HUES64 (cell line): ENCODE data around the gene KCNH1.

Source experiments
- H3K27ac ChIP-seq: 2 replicates; pipeline ENCODE4 v1.7.0; 2013; ENCODE audit warnings: low read depth, low read length, inconsistent platforms
- H3K27me3 ChIP-seq: 2 replicates; pipeline ENCODE4 v1.6.1; 2013; ENCODE audit warnings: mild to moderate bottlenecking, low read length; ENCODE audit not compliant: insufficient read depth
- H3K36me3 ChIP-seq: 2 replicates; pipeline ENCODE4 v1.6.1; 2013; ENCODE audit warnings: mild to moderate bottlenecking, low read length; ENCODE audit not compliant: insufficient read depth
- H3K4me1 ChIP-seq: 2 replicates; pipeline ENCODE4 v1.6.1; 2013; ENCODE audit warnings: mild to moderate bottlenecking, low read length, moderate library complexity; ENCODE audit not compliant: insufficient read depth
- H3K4me3 ChIP-seq: 2 replicates; pipeline ENCODE4 v1.5.1; 2013; ENCODE audit warnings: mild to moderate bottlenecking, low read length, moderate library complexity
- H3K9ac ChIP-seq: 2 replicates; pipeline ENCODE4 v1.6.1; 2013; ENCODE audit warnings: mild to moderate bottlenecking, low read depth, low read length
- H3K9me3 ChIP-seq: 2 replicates; pipeline ENCODE4 v1.6.1; 2013; ENCODE audit warnings: low read depth, low read length; ENCODE audit not compliant: insufficient read depth
- WGBS: fragments of 150-250, 120-280 bp; methylation state at CpG from one replicate; pipeline ENCODE4 v1.1.7; 2013; ENCODE audit warnings: missing lambda C conversion rate; 5-methylcytosine and 5-hydroxymethylcytosine counted together

KCNH1 gene

DNA sequence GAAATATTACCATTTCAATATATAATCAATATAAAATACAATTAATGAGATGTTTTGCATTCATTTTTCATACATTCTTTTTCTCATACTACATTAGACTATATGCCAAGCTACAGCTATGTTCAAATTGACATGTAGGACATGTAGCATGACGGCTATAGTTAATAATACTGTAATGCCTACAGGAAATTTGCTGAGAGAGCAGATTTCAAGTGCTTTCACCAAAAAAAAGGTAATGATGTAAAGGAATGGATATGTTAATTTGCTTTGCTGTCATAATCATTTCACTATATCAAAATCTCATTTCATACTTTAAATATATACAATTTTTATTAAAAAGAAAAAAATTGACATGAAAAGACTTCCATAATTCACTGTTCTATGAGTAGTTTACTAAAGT lies 215.1 kb downstream of the KCNH1 start:
- Histone ChIP-seq H3K9me3 (no peaks in the 10 kb centered on the region), H3K9ac (no peak overlapping the region), H3K36me3 (no peaks in the 10 kb centered on the region), H3K4me3 (no peak overlapping the region), H3K27me3 (no peaks in the 10 kb centered on the region), H3K27ac (no peak overlapping the region), H3K4me1 (peaks cover 9% of the 10 kb centered on the region; the same call in 1 of the 2 replicates)
- WGBS, result 31% methylated on average over 1 of the region's 1 CpG

DNA sequence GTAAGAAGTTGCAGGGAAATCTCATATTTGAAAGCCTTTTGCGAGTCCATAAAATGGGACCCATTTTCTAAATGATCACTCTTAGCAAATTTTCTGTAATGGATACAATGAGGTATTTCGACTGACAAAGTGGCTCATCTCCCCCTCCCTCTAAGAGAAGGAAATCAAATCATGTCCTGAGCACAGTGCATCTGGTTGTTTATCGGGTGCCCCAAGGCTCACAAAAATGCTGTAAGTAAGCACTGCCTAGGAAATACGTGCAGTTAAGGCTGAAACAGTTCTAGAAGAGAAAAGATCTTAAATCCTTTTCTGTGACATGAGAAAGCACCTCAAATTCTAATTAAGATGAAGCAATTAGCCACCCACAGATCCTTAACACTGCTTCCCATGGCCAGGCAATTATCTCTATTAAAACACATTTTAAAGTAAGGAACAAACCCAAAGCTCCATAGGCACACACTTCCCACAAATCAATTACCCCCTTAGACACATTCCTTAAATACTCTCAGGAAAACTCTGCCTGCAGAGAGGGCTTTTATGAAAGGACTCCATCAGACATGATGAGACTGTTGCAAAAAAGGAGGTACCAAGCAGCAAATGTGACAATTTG lies 216.3 kb downstream of the KCNH1 start:
- Histone ChIP-seq H3K4me3 (no peak overlapping the region), H3K27me3 (no peaks in the 10 kb centered on the region), H3K9ac (no peak overlapping the region), H3K9me3 (no peaks in the 10 kb centered on the region), H3K27ac (no peak overlapping the region; the same call in 1 of the 2 replicates), H3K4me1 (peaks cover 9% of the 10 kb centered on the region; the same call in 1 of the 2 replicates), H3K36me3 (no peaks in the 10 kb centered on the region)
- 75% methylated on average over 3 of the region's 4 CpGs for WGBS

DNA sequence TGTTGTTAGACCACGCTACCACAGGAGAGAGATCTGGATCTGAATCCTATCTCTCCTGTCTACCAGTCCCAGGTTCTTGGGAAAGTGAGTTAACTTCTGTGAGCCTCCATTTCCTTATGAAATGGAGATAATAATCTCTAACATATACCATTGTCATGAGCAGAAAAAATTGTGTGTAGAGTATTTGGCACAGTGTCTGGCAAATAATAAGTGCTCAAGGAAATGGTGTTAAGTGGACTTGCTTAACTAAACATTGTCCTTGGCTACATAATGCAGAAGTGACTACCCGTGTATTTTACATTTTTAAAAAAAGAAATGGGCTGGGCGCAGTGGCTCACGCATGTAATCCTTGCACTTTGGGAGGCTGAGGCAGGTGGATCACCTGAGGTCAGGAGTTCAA lies 217.4 kb downstream of the KCNH1 start:
- Histone ChIP-seq H3K27ac (no peak overlapping the region), H3K4me1 (peaks cover 9% of the 10 kb centered on the region; the same call in 1 of the 2 replicates)
- 94% methylated on average over 4 of the region's 4 CpGs for WGBS

DNA sequence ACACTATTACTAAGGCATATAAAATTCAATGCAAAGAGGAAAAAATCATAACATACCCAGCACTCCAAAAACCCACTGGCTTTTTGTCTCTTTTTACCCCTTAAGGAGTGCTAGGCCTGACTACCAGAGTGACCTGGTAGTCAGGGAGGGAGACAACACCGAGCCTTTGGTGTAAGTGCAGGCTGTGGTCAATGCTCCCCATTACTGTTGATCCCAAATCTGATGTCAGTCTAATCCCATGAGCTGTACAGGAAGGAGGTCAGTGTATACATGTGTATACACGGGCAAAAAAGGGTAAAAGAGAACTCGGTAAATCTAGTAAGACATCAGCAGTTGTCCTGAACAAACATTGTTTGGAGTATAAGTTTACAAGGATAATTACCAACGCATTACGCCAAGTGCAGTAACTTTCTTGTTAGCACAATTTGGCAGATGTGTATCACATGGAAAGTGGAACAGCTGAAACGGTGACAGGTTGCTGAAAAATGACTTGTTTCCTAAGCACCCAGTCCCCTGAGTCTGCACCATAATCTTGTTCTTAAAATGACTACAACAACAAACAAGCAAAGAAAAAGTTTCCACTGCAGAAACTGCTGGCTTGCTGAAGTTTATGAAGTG lies 217.9 kb downstream of the KCNH1 start:
- 96% methylated on average over 6 of the region's 6 CpGs for WGBS
- Histone ChIP-seq H3K9me3 (no peaks in the 10 kb centered on the region), H3K4me1 (peaks cover 9% of the 10 kb centered on the region; the same call in 1 of the 2 replicates), H3K36me3 (no peaks in the 10 kb centered on the region), H3K4me3 (no peak overlapping the region), H3K27me3 (no peaks in the 10 kb centered on the region), H3K27ac (no peak overlapping the region), H3K9ac (no peak overlapping the region)

More for the DNA sequence above, 217.4 kb downstream of the KCNH1 start:
- Histone ChIP-seq H3K9me3 (no peaks in the 10 kb centered on the region), H3K4me3 (no peak overlapping the region), H3K27me3 (no peaks in the 10 kb centered on the region), H3K36me3 (no peaks in the 10 kb centered on the region), H3K9ac (no peak overlapping the region)

DNA sequence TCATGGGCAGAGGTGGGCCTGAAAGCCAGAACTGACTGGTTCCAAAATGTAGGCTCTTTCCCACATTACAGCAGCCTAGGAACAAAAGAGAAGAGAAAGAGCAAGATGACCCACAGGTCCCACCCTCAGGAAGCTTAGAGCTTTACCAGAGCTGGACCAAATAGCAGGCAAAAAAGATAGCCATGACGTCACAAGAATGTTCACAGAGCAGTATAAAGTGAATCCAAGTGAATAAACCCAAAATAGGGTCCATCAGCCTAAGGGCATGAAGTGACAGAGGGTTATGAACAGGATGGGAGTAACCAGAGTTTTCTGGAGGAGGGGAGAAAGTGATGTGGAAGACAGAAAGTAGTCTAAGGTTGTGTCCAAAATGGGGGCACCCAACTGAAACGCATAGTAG lies 221.2 kb downstream of the KCNH1 start:
- WGBS, result 93% methylated on average over 2 of the region's 2 CpGs
- Histone ChIP-seq H3K36me3 (no peaks in the 10 kb centered on the region), H3K27ac (no peak overlapping the region), H3K9me3 (no peaks in the 10 kb centered on the region), H3K4me1 (peaks cover 2% of the 10 kb centered on the region; the same call in 1 of the 2 replicates), H3K4me3 (no peak overlapping the region), H3K9ac (no peak overlapping the region), H3K27me3 (no peaks in the 10 kb centered on the region)

DNA sequence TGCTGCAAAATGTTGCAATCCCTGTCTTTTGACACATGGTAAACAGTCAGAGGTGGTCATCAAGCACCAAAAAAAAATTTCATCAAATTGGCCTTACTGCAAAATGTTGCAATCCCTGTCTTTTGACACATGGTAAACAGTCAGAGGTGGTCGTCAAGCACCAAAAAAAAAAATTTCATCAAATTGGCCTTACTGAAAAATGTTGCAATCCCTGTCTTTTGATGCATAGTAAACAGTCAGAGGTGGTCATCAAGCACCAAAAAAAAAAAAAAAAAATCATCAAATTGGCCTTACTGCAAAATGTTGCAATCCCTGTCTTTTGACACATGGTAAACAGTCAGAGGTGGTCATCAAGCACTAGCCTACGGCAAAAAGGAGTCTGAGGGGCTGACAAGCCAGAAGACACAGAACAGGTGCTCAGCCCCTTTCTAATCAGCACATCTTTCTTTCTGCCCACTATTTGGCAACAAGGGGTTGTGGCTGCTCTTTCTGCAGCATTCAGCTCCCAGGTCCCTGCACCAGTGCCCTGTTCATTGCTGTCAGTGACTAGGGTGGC lies 223.8 kb downstream of the KCNH1 start:
- Histone ChIP-seq H3K27me3 (no peaks in the 10 kb centered on the region), H3K27ac (no peak overlapping the region), H3K9me3 (no peaks in the 10 kb centered on the region), H3K4me3 (no peak overlapping the region), H3K9ac (no peak overlapping the region), H3K36me3 (no peaks in the 10 kb centered on the region), H3K4me1 (no peaks in the 10 kb centered on the region)
- 94% methylated on average over 2 of the region's 2 CpGs for WGBS

DNA sequence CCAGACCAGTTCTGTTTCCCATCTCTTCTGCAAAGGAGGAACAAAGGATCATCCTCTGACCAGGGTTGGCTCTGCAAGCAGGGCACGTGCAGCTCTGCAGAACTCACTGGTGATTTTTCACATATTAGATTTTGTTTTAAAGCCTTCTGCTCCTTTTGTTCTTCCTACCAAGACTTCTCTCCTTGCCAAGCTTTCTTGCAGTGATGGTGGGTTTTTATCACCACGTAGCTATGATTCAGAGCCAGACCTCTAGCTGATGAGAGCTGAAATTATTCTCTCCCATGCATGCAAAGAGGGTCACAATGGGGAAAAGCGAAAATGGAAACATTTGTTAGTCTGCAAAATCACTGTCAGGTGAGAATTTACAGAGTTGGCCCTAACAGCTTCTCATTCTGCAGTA lies 225.2 kb downstream of the KCNH1 start:
- H3K4me1 ChIP-seq, result no peaks in the 10 kb centered on the region
- H3K27me3 ChIP-seq, result no peaks in the 10 kb centered on the region
- no peak overlapping the region for H3K9ac ChIP-seq
- no peak overlapping the region for H3K4me3 ChIP-seq
- no peaks in the 10 kb centered on the region for H3K36me3 ChIP-seq
- no peaks in the 10 kb centered on the region for H3K9me3 ChIP-seq
- H3K27ac ChIP-seq, result no peak overlapping the region
- WGBS, result 89% methylated on average over 3 of the region's 3 CpGs

DNA sequence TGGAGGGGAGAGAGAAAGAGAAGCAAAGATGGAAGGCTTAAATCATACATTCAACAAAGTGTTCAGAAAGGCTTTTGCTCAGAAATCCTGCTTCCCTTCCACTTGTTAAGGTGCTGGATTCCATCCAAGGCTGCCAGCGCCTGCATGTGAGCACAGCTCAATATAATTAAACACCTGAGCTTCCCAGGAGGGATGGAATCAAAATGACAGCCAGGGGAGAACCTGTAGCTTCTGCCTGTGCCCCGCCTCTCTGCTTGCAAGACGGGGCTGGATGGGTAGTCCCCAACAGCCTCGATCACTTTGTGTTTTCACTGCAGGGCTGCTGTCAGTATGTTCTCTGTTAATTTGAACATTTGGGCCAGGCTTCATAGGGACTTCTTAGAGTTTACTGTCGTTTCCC lies 225.7 kb downstream of the KCNH1 start:
- Histone ChIP-seq H3K9me3 (no peaks in the 10 kb centered on the region), H3K27ac (no peak overlapping the region), H3K4me1 (no peaks in the 10 kb centered on the region), H3K9ac (no peak overlapping the region), H3K4me3 (no peak overlapping the region), H3K36me3 (no peaks in the 10 kb centered on the region), H3K27me3 (no peaks in the 10 kb centered on the region)
- WGBS, result 80% methylated on average over 5 of the region's 5 CpGs

DNA sequence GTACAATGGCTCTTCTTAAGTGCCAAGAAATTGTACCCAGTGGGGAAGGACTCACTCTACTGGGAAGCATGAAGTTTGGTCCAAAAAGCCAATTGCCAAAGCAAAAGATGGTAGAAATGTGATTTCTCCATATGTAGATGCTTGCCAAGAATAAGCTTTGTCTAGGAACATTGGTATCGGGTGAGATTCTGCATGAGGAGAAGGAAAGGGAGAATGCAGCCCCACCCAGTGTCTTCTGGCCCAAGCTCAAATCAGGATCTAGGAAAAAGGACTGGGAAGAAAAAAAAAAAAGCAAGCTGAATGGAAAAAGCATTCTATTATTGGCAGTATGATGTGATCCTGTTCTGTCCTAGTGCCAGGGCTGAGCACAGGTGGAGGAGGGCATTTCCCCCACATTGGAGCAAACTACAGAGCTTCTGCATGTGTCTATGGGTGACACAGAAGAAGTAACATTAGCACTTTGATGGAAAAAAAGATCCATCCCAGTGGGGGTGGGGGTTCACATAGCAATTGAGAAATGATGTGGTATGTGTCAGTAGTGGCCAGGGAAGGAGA lies 226.6 kb downstream of the KCNH1 start:
- 93% methylated on average over 1 of the region's 1 CpG for WGBS
- no peak overlapping the region for H3K4me3 ChIP-seq
- no peaks in the 10 kb centered on the region for H3K4me1 ChIP-seq
- H3K27ac ChIP-seq, result no peak overlapping the region
- H3K9ac ChIP-seq, result no peak overlapping the region
- no peaks in the 10 kb centered on the region for H3K27me3 ChIP-seq
- H3K9me3 ChIP-seq, result no peaks in the 10 kb centered on the region
- H3K36me3 ChIP-seq, result no peaks in the 10 kb centered on the region

DNA sequence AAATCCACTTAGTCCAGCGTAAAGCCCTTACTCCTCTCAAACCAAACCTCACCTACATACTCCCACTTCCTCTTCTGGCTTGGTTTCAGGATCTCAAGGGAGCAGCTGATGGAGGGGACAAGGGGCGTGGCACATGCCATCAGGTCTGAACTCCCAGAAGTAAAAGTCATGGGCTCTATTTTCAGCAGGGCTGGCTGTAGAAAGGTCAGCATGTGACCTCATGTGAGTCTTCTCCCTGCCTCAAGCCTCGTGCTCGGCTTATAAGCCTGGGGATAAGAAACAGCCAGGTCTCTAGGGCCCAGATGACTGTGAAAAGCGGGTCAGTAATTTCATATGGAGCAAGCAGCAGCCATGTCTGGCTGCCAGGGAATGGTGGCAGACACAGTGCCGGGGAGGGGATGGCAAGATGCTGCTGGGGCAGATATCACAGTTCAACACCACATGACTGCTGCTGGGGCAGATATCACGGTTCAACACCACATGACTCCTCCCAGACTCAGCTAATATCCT lies 227.9 kb downstream of the KCNH1 start:
- Histone ChIP-seq H3K27me3 (no peaks in the 10 kb centered on the region), H3K9ac (no peak overlapping the region)
- whole genome bisulfite sequencing, result 88% methylated on average over 7 of the region's 7 CpGs

DNA sequence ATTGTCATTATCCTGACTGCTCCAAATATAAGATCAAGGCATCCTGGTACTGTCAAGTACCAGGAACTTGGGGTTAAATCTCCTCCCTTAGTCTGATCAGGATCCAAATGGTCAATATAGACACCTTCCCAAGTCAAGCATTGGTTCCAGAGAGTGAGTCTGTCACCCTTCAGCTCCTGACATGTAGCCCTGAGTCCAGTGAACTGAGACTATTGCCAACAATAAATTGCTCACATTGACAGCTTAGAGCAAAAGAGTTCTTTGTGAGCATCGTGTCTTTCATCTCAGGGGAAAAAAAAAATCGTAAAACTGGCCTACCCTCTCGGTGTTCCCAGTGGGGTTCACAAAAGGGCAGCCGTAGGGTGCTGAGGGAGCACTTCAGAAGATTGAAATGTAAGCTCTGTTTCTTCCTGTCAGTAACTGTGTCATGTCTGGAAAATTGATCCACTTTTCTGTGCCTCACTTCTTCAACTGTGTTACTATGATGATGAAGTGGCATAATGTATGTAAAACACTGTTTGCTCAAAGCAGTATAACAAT lies 228.5 kb downstream of the KCNH1 start:
- WGBS, result 79% methylated on average over 4 of the region's 4 CpGs
- Histone ChIP-seq H3K36me3 (no peaks in the 10 kb centered on the region), H3K9me3 (no peaks in the 10 kb centered on the region), H3K4me1 (no peaks in the 10 kb centered on the region), H3K27me3 (no peaks in the 10 kb centered on the region), H3K9ac (no peak overlapping the region), H3K27ac (no peak overlapping the region), H3K4me3 (no peak overlapping the region)

More for the DNA sequence above, 227.9 kb downstream of the KCNH1 start:
- H3K9me3 ChIP-seq, result no peaks in the 10 kb centered on the region
- no peaks in the 10 kb centered on the region for H3K36me3 ChIP-seq
- H3K4me3 ChIP-seq, result no peak overlapping the region
- no peaks in the 10 kb centered on the region for H3K4me1 ChIP-seq
- H3K27ac ChIP-seq, result no peak overlapping the region
